Naive thymus-derived CD8-positive, alpha-beta T cell (primary cell): Measurements from ENCODE around the gene RAP1B. TPM values are rescaled to one million over a fixed set of nuclear protein-coding genes. Genes with fewer than 3 reads are reported as not detected.
"Not testable (repeated sequence)": the region's sequence is repeated elsewhere in the genome, so short reads cannot be mapped to it uniquely, and the experiment has no call there.

Source experiments
- ATAC-seq, 2 donors: fragments of 150-1000 bp; cut with Tn5 transposase in 1 of 2; sonication (Bioruptor Pico), chemical (Tn5 transposase) in 1 of 2; 1 replicate in 1 of 2; 2 replicates in 1 of 2; pipeline ENCODE4 v1.10.0; 2021; ENCODE audit warnings: mild to moderate bottlenecking in 2 of 2, moderate library complexity in 2 of 2
- POLR2A ChIA-PET: fragments of 350-600 bp; sonication (Branson Sonifier 250); formaldehyde crosslinking; loops from one replicate; lab custom pipeline; 2021; ENCODE audit warnings: antibody characterized with exemption; lab: Charles Lee
- DNase-seq, 10 donors: peaks; one replicate each; pipeline versions ENCODE4 v3.0.0 to v3.0.0-alpha.2; 2020 to 2022
- H3K27ac Mint-ChIP-seq, 10 donors: one replicate each; pipeline ENCODE4 v1.8.0; 2020 to 2022; ENCODE audit warnings: mild to moderate bottlenecking in 10 of 10, mixed read lengths in 10 of 10, moderate library complexity in 4 of 10, inconsistent platforms in 1 of 10
- H3K27me3 Mint-ChIP-seq, 5 donors: one replicate each; pipeline ENCODE4 v1.8.0; 2021 to 2022; ENCODE audit warnings: mixed read lengths in 5 of 5
- H3K36me3 Mint-ChIP-seq, 3 donors: one replicate each; pipeline ENCODE4 v1.8.0; 2020 to 2022; ENCODE audit warnings: mixed read lengths in 3 of 3, mild to moderate bottlenecking in 2 of 3, inconsistent platforms in 1 of 3
- H3K4me1 Mint-ChIP-seq, 4 donors: one replicate each; pipeline ENCODE4 v1.8.0; 2021 to 2022; ENCODE audit warnings: mixed read lengths in 4 of 4
- H3K4me3 Mint-ChIP-seq, 10 donors: one replicate each; pipeline ENCODE4 v1.8.0; 2020 to 2022; ENCODE audit warnings: mild to moderate bottlenecking in 10 of 10, mixed read lengths in 10 of 10, moderate library complexity in 6 of 10, inconsistent platforms in 1 of 10
- H3K9me3 Mint-ChIP-seq, 9 donors: one replicate each; pipeline ENCODE4 v1.8.0; 2020 to 2022; ENCODE audit warnings: mixed read lengths in 9 of 9, mild to moderate bottlenecking in 3 of 9, inconsistent platforms in 1 of 9, moderate library complexity in 1 of 9
- polyA plus RNA-seq, 3 donors: library from polyadenylated mRNA; unstranded; fragments of 300-500 nt; fragmentation: Illumina TruSeq; gene quantifications; one replicate each; pipeline ENCODE4 v1.2.3, GENCODE V29; 2021
- total RNA-seq, 8 experiments: library from RNA in 2 of 8; stranded (reverse) in 2 of 8; gene quantifications; one replicate each; pipeline ENCODE4 v1.2.3 and lab custom pipeline; 2021 to 2026

The RAP1B gene
- total and polyA plus RNA-seq, 5 experiments from 2014 or later = 254 to 708 (median 562) TPM

DNA sequence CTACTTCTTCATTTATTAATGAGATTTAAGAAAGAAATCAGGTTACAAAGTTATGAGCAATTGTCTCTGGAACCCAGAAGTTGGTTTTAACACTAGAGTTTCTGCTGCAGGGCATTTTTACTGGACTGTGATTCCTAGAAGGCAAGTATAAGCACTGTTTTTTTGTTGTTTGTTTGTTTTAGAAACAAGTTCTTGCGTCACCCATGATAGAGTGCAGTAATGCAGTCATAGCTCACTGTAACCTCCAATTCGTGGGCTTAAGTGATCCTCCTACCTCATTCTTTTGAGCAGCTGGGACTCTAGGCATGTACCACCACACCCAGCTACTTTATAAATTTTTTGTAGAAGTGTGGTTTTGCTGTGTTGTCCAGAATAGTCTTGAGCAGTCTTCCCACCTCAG is 25.6 kb downstream of the RAP1B start:
- POLR2A ChIA-PET = interaction anchor here (0.7 to 0.8 kb wide), 2 partner anchors 21 to 271 kb away, joined by 3 to 4 read pairs; no protein-coding TSS in a partner anchor
- no peaks in the 10 kb centered on the region for H3K9me3 Mint-ChIP-seq
- H3K27me3 Mint-ChIP-seq = no peaks in the 10 kb centered on the region
- DNase-seq (no peak), ATAC-seq (peak in 1 of 2 donors; percentile 42)
- H3K4me3 Mint-ChIP-seq = peak overlapping the region in 9 of 10 donors; percentile 41 to 72 (median 58)
- peak overlapping the region; percentile 6 to 92 (median 73) for H3K27ac Mint-ChIP-seq
- H3K4me1 Mint-ChIP-seq = peaks cover 34 to 97% (median 84%) of the 10 kb centered on the region in 4 donors
- H3K36me3 Mint-ChIP-seq = peaks cover 0 to 58% (median 0%) of the 10 kb centered on the region in 3 donors

DNA sequence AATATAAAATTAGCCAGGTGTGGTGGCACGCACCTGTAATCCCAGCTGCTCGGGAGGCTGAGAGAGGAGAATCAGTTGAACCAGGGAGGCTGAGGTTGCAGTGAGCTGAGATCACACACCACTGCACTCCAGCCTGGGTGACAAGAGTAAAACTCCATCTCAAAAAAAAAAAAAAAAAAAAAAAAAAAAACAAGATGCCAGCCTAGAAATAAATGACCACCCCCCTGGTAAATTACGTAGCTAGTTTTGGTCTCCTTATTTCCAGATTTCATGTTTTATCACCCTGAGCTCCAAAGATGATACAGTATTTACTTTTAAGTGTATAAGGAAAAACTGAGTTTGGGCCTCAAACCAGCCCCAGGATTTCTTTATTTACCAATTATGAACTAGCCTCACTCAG is 26.7 kb downstream of the RAP1B start:
- not testable (repeated sequence) for H3K9me3 Mint-ChIP-seq, DNase-seq, H3K27me3 Mint-ChIP-seq, ATAC-seq
- peaks cover 0 to 62% (median 5%) of the 10 kb centered on the region in 3 donors for H3K36me3 Mint-ChIP-seq
- POLR2A ChIA-PET = interaction anchor here (0.6 to 0.7 kb wide), 4 partner anchors 15 to 653 kb away, joined by 3 to 5 read pairs (median 4); partner anchors contain the start of gene RAP1B
- H3K27ac Mint-ChIP-seq = peak overlapping the region in 9 of 10 donors; percentile 57 to 95 (median 81)
- H3K4me1 Mint-ChIP-seq = peaks cover 34 to 99% (median 85%) of the 10 kb centered on the region in 4 donors
- H3K4me3 Mint-ChIP-seq = peak overlapping the region in 9 of 10 donors; percentile 51 to 80 (median 69)

DNA sequence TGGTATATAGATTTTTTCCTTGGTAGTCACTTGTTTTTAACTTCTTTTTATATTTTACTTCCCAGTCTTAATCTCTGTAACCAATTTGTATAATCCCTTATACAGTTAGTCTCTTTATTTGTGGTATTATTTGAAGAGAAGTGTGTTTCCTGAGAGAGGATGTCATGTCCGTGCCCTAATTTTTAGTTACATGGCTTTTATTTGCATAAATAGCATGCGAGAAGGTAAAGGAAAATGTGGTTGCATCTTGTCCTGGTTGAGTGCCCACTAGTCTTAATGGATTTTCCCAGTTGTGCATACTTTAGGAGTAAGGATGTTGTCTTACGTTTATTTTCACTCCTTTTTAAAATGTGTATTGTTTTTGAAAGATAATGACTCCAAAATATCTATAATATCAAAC is 27.5 kb downstream of the RAP1B start:
- H3K27me3 Mint-ChIP-seq = no peaks in the 10 kb centered on the region
- H3K27ac Mint-ChIP-seq = peak overlapping the region; percentile 41 to 95 (median 72)
- peak overlapping the region; percentile 25 to 80 (median 58) for H3K4me3 Mint-ChIP-seq
- ATAC-seq = no peak
- no peaks in the 10 kb centered on the region for H3K9me3 Mint-ChIP-seq
- POLR2A ChIA-PET = interaction anchor here (0.6 to 2.2 kb wide), 5 partner anchors 15 to 652 kb away, joined by 3 to 11 read pairs (median 5); partner anchors contain the start of gene RAP1B
- H3K4me1 Mint-ChIP-seq = peaks cover 32 to 99% (median 82%) of the 10 kb centered on the region in 4 donors
- DNase-seq = no peak
- H3K36me3 Mint-ChIP-seq = peaks cover 0 to 62% (median 8%) of the 10 kb centered on the region in 3 donors

DNA sequence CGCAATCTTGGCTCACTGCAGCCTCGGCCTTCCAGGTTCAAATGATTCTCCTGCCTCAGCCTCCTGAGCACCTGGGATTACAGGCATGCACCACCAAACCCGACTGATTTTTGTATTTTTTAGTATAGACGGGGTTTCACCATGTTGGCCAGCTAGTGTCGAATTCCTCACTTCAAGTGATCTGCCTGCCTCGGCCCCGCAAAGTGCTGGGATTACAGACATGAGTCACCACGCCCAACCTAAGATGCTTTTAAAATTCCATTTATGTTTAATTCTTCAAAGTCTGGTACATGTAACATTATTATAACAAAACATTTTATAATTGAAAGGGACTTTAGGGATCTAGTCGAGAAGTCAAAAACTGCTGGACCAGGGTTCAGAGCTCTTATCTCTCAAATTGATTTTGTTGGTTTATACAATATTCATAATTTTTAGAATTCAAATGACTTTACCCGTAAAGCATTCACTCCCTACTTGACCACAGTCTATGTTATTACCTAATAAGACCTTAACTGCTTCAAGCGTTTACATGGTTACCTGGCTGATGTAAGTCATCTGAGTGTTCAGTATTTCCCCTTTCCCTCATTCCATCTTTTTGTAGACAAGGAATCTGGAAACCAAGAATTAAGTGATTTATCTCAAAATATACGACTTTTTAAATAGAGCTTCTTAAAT is 28.2 kb downstream of the RAP1B start:
- H3K27me3 Mint-ChIP-seq = no peaks in the 10 kb centered on the region
- H3K4me3 Mint-ChIP-seq = peak overlapping the region; percentile 31 to 80 (median 72)
- H3K27ac Mint-ChIP-seq = peak overlapping the region; percentile 66 to 93 (median 82)
- POLR2A ChIA-PET = interaction anchor here (1.0 to 2.2 kb wide), 3 partner anchors 24 to 51 kb away, joined by 3 to 11 read pairs (median 4); partner anchors contain the start of gene RAP1B
- H3K9me3 Mint-ChIP-seq = no peaks in the 10 kb centered on the region
- H3K36me3 Mint-ChIP-seq = peaks cover 0 to 62% (median 9%) of the 10 kb centered on the region in 3 donors
- no peak for ATAC-seq
- DNase-seq = no peak
- H3K4me1 Mint-ChIP-seq = peaks cover 28 to 97% (median 77%) of the 10 kb centered on the region in 4 donors

DNA sequence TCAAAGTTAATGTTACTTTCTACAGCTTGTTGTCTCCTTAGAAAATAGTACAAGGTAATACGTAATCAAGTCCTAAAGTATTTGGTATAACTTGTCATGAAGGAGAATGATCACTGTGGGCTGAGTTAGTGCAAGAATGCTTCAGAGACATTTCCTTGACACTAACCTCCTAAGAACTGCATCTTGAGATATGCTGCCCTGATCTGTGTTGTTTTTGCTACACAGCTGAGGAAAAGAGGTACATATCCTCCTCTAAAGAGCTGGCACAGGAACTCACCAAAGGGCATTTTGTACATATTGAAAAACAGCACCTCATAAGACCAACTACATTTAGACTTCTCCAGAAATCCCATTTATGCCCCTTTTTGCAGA is 28.7 kb downstream of the RAP1B start:
- DNase-seq (peak in 2 of 10 donors; percentile 26 to 35), ATAC-seq (peak; percentile 42 to 62)
- H3K27ac Mint-ChIP-seq = peak overlapping the region; percentile 11 to 93 (median 86)
- H3K9me3 Mint-ChIP-seq = no peaks in the 10 kb centered on the region
- no peaks in the 10 kb centered on the region for H3K27me3 Mint-ChIP-seq
- POLR2A ChIA-PET = interaction anchor here (1.0 to 2.2 kb wide), 3 partner anchors 24 to 52 kb away, joined by 3 to 11 read pairs (median 4); partner anchors contain the start of gene RAP1B
- H3K36me3 Mint-ChIP-seq = peaks cover 0 to 65% (median 12%) of the 10 kb centered on the region in 3 donors
- H3K4me3 Mint-ChIP-seq = peak overlapping the region; percentile 10 to 83 (median 74)
- H3K4me1 Mint-ChIP-seq = peaks cover 27 to 97% (median 77%) of the 10 kb centered on the region in 4 donors

DNA sequence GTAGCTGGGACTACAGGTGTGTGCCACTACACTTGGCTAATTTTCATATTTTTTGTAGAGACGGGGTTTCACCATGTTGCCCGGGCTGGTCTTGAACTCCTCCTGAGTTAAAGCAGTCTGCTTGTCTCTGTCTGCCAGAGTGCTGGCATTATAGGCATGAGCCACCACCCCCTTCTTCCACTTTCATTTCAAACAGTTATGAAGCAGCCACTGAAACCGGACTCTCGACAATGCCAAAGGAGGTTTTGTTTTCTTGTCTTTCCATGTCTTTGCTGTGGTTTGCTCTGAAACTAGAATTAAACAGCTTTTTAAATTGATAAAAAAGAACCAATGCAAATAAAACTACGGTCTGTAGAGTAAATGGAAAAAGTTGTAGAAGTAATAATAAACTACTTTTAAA is 30.4 kb downstream of the RAP1B start:
- Mint-ChIP-seq H3K27me3 (no peaks in the 10 kb centered on the region), H3K27ac (peak overlapping the region; percentile 61 to 93 (median 86)), H3K4me1 (peaks cover 33 to 96% (median 77%) of the 10 kb centered on the region in 4 donors), H3K36me3 (peaks cover 0 to 60% (median 12%) of the 10 kb centered on the region in 3 donors), H3K4me3 (peak overlapping the region; percentile 51 to 83 (median 76)), H3K9me3 (no peaks in the 10 kb centered on the region)
- ATAC-seq = peak; percentile 67 to 82
- POLR2A ChIA-PET = no interaction called here
- peak in 6 of 10 donors; percentile 20 to 50 (median 34) for DNase-seq

DNA sequence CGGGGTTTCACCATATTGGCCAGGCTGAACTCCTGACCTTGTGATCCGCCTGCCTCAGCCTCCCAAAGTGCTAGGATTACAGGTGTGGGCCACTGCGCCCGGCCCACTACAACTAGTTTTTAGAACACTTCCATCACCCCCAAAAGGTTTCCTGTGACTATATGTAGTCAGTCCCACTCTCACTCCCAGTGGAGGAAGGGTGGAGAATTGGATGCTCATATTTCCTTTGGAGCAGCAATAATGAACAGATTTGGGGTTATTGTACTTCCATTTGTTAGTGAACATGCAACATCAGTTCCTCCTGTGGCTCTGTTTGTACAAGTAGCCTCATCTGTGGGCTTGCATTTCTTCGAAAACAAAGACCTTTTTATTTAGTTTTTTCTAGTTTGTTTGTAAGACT is 35.8 kb downstream of the RAP1B start:
- Mint-ChIP-seq H3K4me1 (peaks cover 34 to 87% (median 68%) of the 10 kb centered on the region in 4 donors), H3K4me3 (peak overlapping the region; percentile 28 to 72 (median 44)), H3K9me3 (no peaks in the 10 kb centered on the region), H3K36me3 (peaks cover 0 to 75% (median 13%) of the 10 kb centered on the region in 3 donors), H3K27ac (peak overlapping the region; percentile 9 to 94 (median 79)), H3K27me3 (no peaks in the 10 kb centered on the region)
- no peak for ATAC-seq
- no peak for DNase-seq
- POLR2A ChIA-PET = interaction anchor here (1.5 kb wide), 1 partner anchor 35 kb away, joined by 5 read pairs; the partner anchor contains the start of gene RAP1B

DNA sequence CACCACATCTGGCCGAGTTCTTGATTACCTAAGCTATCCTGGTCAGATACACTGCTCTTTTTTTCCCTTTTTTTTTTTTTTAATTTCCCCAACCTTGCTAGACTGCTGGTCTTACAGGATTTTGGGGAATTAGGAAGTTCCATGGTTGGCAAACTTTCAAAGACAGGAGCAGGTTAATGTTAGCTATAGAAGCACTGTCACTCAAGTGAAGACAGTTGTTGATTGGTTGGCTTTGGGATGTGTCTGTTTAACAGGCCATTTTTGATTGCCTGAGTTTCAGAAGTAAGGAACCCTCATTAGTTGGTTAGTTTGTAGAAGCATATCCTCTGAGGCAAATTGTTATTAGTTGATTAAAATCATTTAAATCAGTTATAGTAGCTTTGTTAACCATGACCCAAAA is 36.8 kb downstream of the RAP1B start:
- H3K27me3 Mint-ChIP-seq = no peaks in the 10 kb centered on the region
- peak in 1 of 2 donors; percentile 42 for ATAC-seq
- peaks cover 28 to 80% (median 59%) of the 10 kb centered on the region in 4 donors for H3K4me1 Mint-ChIP-seq
- H3K9me3 Mint-ChIP-seq = no peaks in the 10 kb centered on the region
- peak overlapping the region in 9 of 10 donors; percentile 37 to 61 (median 53) for H3K4me3 Mint-ChIP-seq
- peak overlapping the region; percentile 22 to 94 (median 82) for H3K27ac Mint-ChIP-seq
- H3K36me3 Mint-ChIP-seq = peaks cover 0 to 75% (median 8%) of the 10 kb centered on the region in 3 donors
- DNase-seq = no peak
- POLR2A ChIA-PET = interaction anchor here (0.6 kb wide), 3 partner anchors 56 to 416 kb away, joined by 3 read pairs; no protein-coding TSS in a partner anchor

DNA sequence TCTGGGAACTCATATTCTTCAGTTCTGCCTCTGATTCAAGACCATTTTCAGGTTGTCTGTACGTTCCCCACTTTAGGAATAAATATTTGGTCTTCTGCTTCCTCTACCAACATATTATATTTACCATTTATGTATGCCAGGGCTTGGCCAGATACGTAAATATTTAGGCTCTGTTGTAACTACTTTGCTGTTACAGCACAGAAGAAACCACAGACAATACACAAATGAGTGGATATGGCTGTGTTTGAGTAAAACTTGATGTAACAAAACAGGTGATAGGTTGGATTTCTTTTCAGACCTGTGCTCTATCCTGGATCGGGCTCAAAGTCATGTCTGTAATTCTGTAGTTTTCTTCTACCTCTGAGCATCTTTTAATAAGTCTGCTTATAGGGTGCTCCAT is 37.5 kb downstream of the RAP1B start:
- peaks cover 0 to 75% (median 6%) of the 10 kb centered on the region in 3 donors for H3K36me3 Mint-ChIP-seq
- peak overlapping the region in 9 of 10 donors; percentile 15 to 53 (median 39) for H3K4me3 Mint-ChIP-seq
- POLR2A ChIA-PET = interaction anchor here (0.6 kb wide), 1 partner anchor 56 kb away, joined by 3 read pairs; no protein-coding TSS in a partner anchor

DNA sequence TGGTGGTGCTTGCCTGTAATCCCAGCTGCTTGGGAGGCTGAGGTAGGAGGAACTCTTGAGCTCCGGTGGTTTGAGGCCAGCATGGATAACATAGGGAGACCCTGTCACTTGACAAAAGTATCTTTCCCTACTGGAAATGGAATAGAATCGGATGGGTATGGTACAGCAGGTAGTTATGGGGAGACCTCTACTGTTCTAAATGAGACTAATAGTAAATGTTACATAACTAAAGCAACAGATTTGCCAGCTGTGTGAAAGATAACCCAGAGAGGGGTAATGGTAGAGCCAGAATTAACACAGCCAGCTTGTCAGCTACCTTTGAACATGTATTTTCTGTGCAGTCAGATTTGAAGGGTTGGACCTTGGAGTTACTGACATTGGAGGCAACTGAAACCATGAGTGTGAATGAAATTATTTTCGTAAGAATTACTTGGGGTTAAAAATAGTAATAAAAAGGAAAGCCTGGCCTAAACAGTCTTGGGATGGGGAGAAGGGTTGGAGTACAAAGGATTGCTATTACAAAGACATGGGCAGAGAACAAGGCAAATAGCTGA is 54.4 kb downstream of the RAP1B start:
- Mint-ChIP-seq H3K36me3 (peaks cover 3 to 46% (median 4%) of the 10 kb centered on the region in 3 donors), H3K4me3 (no peak overlapping the region), H3K27me3 (no peaks in the 10 kb centered on the region), H3K27ac (peak overlapping the region; percentile 49 to 92 (median 81)), H3K4me1 (peaks cover 19 to 56% (median 39%) of the 10 kb centered on the region in 4 donors), H3K9me3 (no peaks in the 10 kb centered on the region)
- POLR2A ChIA-PET = interaction anchor here (1.1 to 1.6 kb wide), 3 partner anchors 9 to 54 kb away, joined by 4 to 5 read pairs (median 4); partner anchors contain the start of gene RAP1B
- DNase-seq (no peak), ATAC-seq (no peak)

More for the DNA sequence above, 37.5 kb downstream of the RAP1B start:
- Mint-ChIP-seq H3K27me3 (no peaks in the 10 kb centered on the region), H3K9me3 (no peaks in the 10 kb centered on the region), H3K4me1 (peaks cover 27 to 73% (median 57%) of the 10 kb centered on the region in 4 donors), H3K27ac (peak overlapping the region; percentile 22 to 94 (median 80))
- ATAC-seq (peak in 1 of 2 donors; percentile 51), DNase-seq (no peak)

DNA sequence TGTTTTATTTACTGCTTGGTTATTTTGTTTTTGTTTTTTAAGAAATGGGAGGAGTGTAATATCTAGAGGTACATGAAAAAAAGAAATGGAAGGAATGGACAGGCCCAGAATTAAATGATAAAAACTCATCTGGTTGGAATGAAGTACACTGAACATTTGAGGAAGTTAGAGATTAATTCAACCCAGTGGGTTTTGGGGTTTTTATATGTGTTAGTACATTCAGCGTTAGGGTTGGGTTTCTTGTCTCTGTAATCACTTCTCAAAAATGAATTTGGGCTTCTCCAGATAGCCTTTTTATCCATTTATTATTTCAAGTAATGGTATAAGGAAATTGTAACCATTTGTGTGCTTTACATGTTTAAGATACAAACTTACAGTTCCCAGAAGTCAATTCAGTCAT is 56.6 kb downstream of the RAP1B start:
- Mint-ChIP-seq H3K4me1 (peaks cover 23 to 65% (median 48%) of the 10 kb centered on the region in 4 donors), H3K9me3 (peaks cover 0 to 1% (median 0%) of the 10 kb centered on the region in 9 donors), H3K27ac (peak overlapping the region in 9 of 10 donors; percentile 3 to 86 (median 79)), H3K4me3 (peak overlapping the region in 3 of 10 donors; percentile 16 to 28 (median 27)), H3K27me3 (no peaks in the 10 kb centered on the region), H3K36me3 (peaks cover 0 to 30% (median 5%) of the 10 kb centered on the region in 3 donors)
- DNase-seq (no peak), ATAC-seq (no peak)
- POLR2A ChIA-PET = interaction anchor here (2.3 kb wide), 1 partner anchor 19 kb away, joined by 6 read pairs; the partner anchor contains the start of gene NUP107

DNA sequence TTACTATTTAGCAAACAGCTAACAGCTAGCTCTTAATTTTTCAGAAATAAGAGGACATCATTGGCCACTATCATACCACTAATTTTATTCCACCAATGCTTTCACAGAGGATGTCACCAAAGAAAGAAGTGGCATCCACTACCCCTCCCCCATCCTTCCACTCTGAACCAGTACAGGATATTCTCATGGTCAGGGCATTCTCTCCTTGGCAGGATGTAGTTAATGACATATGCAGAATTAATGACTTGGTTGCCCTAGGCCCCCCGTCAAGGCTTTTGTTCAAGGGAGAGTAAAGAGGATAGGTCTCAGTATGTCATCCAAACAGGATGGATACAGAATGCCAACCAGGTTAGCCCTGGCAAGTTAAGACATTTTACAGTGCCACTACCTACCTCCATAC is 57.2 kb downstream of the RAP1B start:
- DNase-seq (no peak), ATAC-seq (peak; percentile 14 to 30)
- H3K4me1 Mint-ChIP-seq = peaks cover 23 to 68% (median 49%) of the 10 kb centered on the region in 4 donors
- no peaks in the 10 kb centered on the region for H3K27me3 Mint-ChIP-seq
- H3K36me3 Mint-ChIP-seq = peaks cover 0 to 25% (median 2%) of the 10 kb centered on the region in 3 donors
- peak overlapping the region in 1 of 10 donors; percentile 27 for H3K4me3 Mint-ChIP-seq
- peaks cover 0 to 1% (median 0%) of the 10 kb centered on the region in 9 donors for H3K9me3 Mint-ChIP-seq
- POLR2A ChIA-PET = interaction anchor here (0.9 to 2.3 kb wide), 2 partner anchors 19 to 130 kb away, joined by 3 to 6 read pairs; partner anchors contain the start of gene NUP107
- peak overlapping the region in 8 of 10 donors; percentile 30 to 86 (median 70) for H3K27ac Mint-ChIP-seq
